SU-DHL-6 (cell line): ENCODE data around the gene BRD9.

ENCODE experiments used
- CTCF ChIP-seq: fragments of 200-600 bp; sonication (generic); IDR thresholded peaks from one replicate; pipeline ENCODE4 v1.5.1; 2017; ENCODE audit warnings: antibody characterized with exemption, mild to moderate bottlenecking, low read length, moderate library complexity; ENCODE audit not compliant: insufficient read depth, poor library complexity, severe bottlenecking
- EZH2phosphoT487 ChIP-seq: fragments of 200-600 bp; sonication (generic), shearing (Covaris generic); conservative IDR thresholded peaks from 2 replicates; pipeline ENCODE4 v1.6.1; 2018; ENCODE audit warnings: mild to moderate bottlenecking, antibody characterized with exemption, low read length, moderate library complexity, mixed read lengths

GRCh38 chr5:821504-821903 is 71.1 kb downstream of the BRD9 start:
- TF ChIP-seq CTCF (no peak), EZH2phosphoT487 (no peak)
